ENCODE results near the gene BLOC1S5. TPM values are rescaled to one million over a fixed set of nuclear protein-coding genes. Genes with fewer than 3 reads are reported as not detected.

BLOC1S5 gene
- polyA plus RNA-seq, 3 donors, result 3.7 to 11.7 (median 9.2) TPM

- no peak overlapping the region for H2AFZ ChIP-seq (ENCODE audit: insufficient read depth, low read depth, low read length, poor library complexity, severe bottlenecking)
- H3K4me2 ChIP-seq (replicated peaks; ENCODE audit: extremely low read depth, low read length, poor library complexity, severe bottlenecking), result no peak overlapping the region
- no peak overlapping the region for H3K27ac Mint-ChIP-seq
- no peak for DNase-seq
- no peaks in the 10 kb centered on the region for H3K4me1 ChIP-seq (ENCODE audit: control insufficient read depth in 1 of 2, insufficient read depth in 2 of 2, low read length in 2 of 2)
- no peak overlapping the region for H3K4me3 Mint-ChIP-seq
- H4K20me1 ChIP-seq (ENCODE audit: insufficient read depth, low read length), result no peaks in the 10 kb centered on the region
- H3K36me3 ChIP-seq (replicated peaks in 1 of 2; ENCODE audit: control insufficient read depth in 1 of 2, insufficient read depth in 2 of 2, low read length in 2 of 2), result peaks cover 8 to 33% of the 10 kb centered on the region in 2 donors
- peaks cover 24 to 33% of the 10 kb centered on the region in 2 donors for H3K36me3 Mint-ChIP-seq
- no peak overlapping the region for H3K27ac ChIP-seq (ENCODE audit: low read depth in 1 of 2, low read length in 2 of 2)
- H3K9me3 Mint-ChIP-seq, result peaks cover 0 to 8% (median 0%) of the 10 kb centered on the region in 7 donors
- intact Hi-C loops (cut with micrococcal nuclease), result no loop called here
- no peak overlapping the region for H3K4me3 ChIP-seq (replicated peaks in 1 of 3; ENCODE audit: low read depth in 2 of 3, low read length in 3 of 3)
- no peaks in the 10 kb centered on the region for H3K27me3 ChIP-seq (ENCODE audit: control insufficient read depth in 2 of 2, insufficient read depth in 2 of 2, low read length in 2 of 2)
- 89% methylated on average over 1 of the region's 2 CpGs for WGBS (ENCODE audit: insufficient coverage)
- no peak overlapping the region for H3K9ac ChIP-seq (ENCODE audit: insufficient read depth, low read length, poor library complexity, severe bottlenecking)
- H3K9me3 ChIP-seq (replicated peaks in 1 of 2; ENCODE audit: control insufficient read depth in 1 of 2, insufficient read depth in 1 of 2, low read length in 2 of 2), result no peaks in the 10 kb centered on the region
- no peak for TF ChIP-seq CTCF (IDR thresholded peaks at IDR 0.05)
- H3K4me1 Mint-ChIP-seq, result peaks cover 7% of the 10 kb centered on the region
- H3K27me3 Mint-ChIP-seq (ENCODE audit: low read depth in 3 of 3), result peaks cover 0 to 2% (median 0%) of the 10 kb centered on the region in 3 donors
- H3K79me2 ChIP-seq (ENCODE audit: insufficient read depth, low read length), result peaks cover 27% of the 10 kb centered on the region
These were observed 36.1 kb downstream of the BLOC1S5 start for GRCh38 chr6:8027965-8028651.

DNA sequence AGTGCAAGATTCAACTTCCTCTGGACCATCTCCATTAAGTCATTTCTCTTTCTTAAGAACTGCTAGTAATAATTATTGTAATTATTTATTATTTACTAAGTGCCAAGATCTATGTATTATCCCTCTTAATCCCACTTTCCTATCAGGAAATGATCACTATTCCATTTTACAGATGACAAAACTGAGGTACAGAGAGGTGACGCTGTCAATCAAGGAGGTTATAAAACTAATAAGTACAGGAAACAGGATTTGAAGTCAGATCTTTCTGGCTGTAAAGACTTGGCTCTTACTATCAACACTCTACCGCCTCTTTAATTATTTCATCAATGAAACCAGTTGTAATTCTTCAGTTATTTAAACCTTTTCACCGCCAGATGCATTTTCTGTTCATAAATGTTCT is 37.4 kb downstream of the BLOC1S5 start:
- no peak overlapping the region for H2AFZ ChIP-seq (ENCODE audit: insufficient read depth, low read depth, low read length, poor library complexity, severe bottlenecking)
- H3K4me1 Mint-ChIP-seq, result peaks cover 7% of the 10 kb centered on the region
- H3K4me3 Mint-ChIP-seq, result no peak overlapping the region
- no peaks in the 10 kb centered on the region for H3K27me3 ChIP-seq (ENCODE audit: control insufficient read depth in 2 of 2, insufficient read depth in 2 of 2, low read length in 2 of 2)
- DNase-seq, result no peak
- H3K27me3 Mint-ChIP-seq (ENCODE audit: low read depth in 3 of 3), result peaks cover 0 to 2% (median 0%) of the 10 kb centered on the region in 3 donors
- WGBS (ENCODE audit: insufficient coverage), result no CpG with 5 or more reads among the region's 3 CpGs
- intact Hi-C loops (cut with micrococcal nuclease), result no loop called here
- no peak overlapping the region for H3K9ac ChIP-seq (ENCODE audit: insufficient read depth, low read length, poor library complexity, severe bottlenecking)
- H3K79me2 ChIP-seq (ENCODE audit: insufficient read depth, low read length), result peaks cover 23% of the 10 kb centered on the region
- H3K9me3 ChIP-seq (replicated peaks in 1 of 2; ENCODE audit: control insufficient read depth in 1 of 2, insufficient read depth in 1 of 2, low read length in 2 of 2), result no peaks in the 10 kb centered on the region
- peaks cover 0 to 2% (median 0%) of the 10 kb centered on the region in 7 donors for H3K9me3 Mint-ChIP-seq
- peaks cover 8 to 37% of the 10 kb centered on the region in 2 donors for H3K36me3 ChIP-seq (replicated peaks in 1 of 2; ENCODE audit: control insufficient read depth in 1 of 2, insufficient read depth in 2 of 2, low read length in 2 of 2)
- no peak overlapping the region for H3K4me3 ChIP-seq (replicated peaks in 1 of 3; ENCODE audit: low read depth in 2 of 3, low read length in 3 of 3)
- H3K36me3 Mint-ChIP-seq, result peaks cover 24 to 38% of the 10 kb centered on the region in 2 donors
- H3K27ac Mint-ChIP-seq, result no peak overlapping the region
- TF ChIP-seq CTCF (IDR thresholded peaks at IDR 0.05), result no peak
- H3K4me2 ChIP-seq (replicated peaks; ENCODE audit: extremely low read depth, low read length, poor library complexity, severe bottlenecking), result no peak overlapping the region
- no peaks in the 10 kb centered on the region for H4K20me1 ChIP-seq (ENCODE audit: insufficient read depth, low read length)
- H3K4me1 ChIP-seq (ENCODE audit: control insufficient read depth in 1 of 2, insufficient read depth in 2 of 2, low read length in 2 of 2), result no peaks in the 10 kb centered on the region
- H3K27ac ChIP-seq (ENCODE audit: low read depth in 1 of 2, low read length in 2 of 2), result peak overlapping the region in 1 of 2 donors; percentile 6

Data from CD14-positive monocyte (primary cell).